ENCODE measurements around the gene TRIM39. TPM values are rescaled to one million over a fixed set of nuclear protein-coding genes. Genes with fewer than 3 reads are reported as not detected.

TRIM39 gene
- total and polyA plus RNA-seq, 9 of the 15 experiments (the other 6 are each of a cell fraction or from before 2014, with no cell fraction given) = 5.6 to 17.7 (median 12.8) TPM

DNA sequence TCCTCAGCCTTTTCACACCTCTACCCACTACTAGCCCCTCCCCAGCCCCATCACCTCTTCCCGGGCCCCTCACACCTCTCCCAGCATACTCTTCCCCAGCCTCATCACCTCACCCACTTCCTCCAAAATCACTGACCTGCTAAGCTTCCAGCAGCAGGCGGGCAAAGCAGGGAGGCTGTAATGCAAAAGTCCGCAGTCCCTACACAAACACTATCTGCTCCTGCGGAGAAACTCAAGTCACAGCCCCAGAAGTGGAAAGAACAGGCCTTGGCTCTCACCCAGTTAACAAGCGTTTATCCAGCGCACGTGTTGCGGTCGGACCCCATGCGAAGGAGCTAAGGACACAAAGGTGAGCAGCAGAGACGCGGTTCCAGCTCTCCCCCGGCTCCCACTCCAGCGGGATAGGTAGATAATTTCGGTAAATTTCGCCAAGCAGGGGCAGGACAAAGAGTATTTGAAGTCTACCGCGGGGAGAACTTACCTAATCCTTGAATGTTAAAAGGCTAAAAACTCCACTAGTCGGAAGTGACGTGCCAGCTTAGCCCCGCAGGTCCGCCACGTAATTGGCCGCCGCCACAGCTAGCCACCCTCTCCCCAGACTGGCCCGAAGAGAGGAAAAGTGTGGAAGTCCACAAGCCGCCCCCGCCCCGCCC lies 728 bp upstream of the TRIM39 start (continued):
- TF ChIP-seq, protein P1, sequence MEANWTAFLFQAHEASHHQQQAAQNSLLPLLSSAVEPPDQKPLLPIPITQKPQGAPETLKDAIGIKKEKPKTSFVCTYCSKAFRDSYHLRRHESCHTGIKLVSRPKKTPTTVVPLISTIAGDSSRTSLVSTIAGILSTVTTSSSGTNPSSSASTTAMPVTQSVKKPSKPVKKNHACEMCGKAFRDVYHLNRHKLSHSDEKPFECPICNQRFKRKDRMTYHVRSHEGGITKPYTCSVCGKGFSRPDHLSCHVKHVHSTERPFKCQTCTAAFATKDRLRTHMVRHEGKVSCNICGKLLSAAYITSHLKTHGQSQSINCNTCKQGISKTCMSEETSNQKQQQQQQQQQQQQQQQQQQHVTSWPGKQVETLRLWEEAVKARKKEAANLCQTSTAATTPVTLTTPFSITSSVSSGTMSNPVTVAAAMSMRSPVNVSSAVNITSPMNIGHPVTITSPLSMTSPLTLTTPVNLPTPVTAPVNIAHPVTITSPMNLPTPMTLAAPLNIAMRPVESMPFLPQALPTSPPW (CRISPR knock-in tag; IDR thresholded peaks at IDR 0.05) = peak; percentile 52
- TF ChIP-seq MAZ (CRISPR knock-in tag; conservative IDR thresholded peaks at IDR 0.05 in 1 of 2, IDR thresholded peaks at IDR 0.05 in 1 of 2) (no peak), ZNF408 (CRISPR knock-in tag; IDR thresholded peaks at IDR 0.05; ENCODE audit: low read depth) (no peak), POLR2B (IDR thresholded peaks at IDR 0.05; ENCODE audit: low read depth, partially characterized antibody) (peak; percentile 56), RBM25 (IDR thresholded peaks at IDR 0.05; ENCODE audit: low read depth, low read length, severe bottlenecking) (no peak), ZEB2 (IDR thresholded peaks at IDR 0.05) (peak; percentile 41; the same call in 1 of the 2 replicates), ATF1 (CRISPR knock-in tag; IDR thresholded peaks at IDR 0.05) (0 out of 2 replicates have a peak, but pooled peaks have one; percentile 27), ATF1 (tag; IDR thresholded peaks at IDR 0.05) (no peak; the same call in 1 of the 2 replicates), NFYB (IDR thresholded peaks at IDR 0.05; ENCODE audit: extremely low read depth, insufficient read length) (peak; percentile 14), ZNF133 (CRISPR knock-in tag; IDR thresholded peaks at IDR 0.05) (no peak), FOXP1 (CRISPR knock-in tag; IDR thresholded peaks at IDR 0.05) (peak; percentile 71; the same call in 1 of the 2 replicates), GATA2 (CRISPR knock-in tag; IDR thresholded peaks at IDR 0.05) (0 out of 2 replicates have a peak, but pooled peaks have one; percentile 25), FOXK1 (CRISPR knock-in tag; IDR thresholded peaks at IDR 0.05; ENCODE audit: borderline replicate concordance) (peak; percentile 36; the same call in 1 of the 2 replicates), ASH1L (IDR thresholded peaks at IDR 0.05; ENCODE audit: borderline replicate concordance, low read depth, partially characterized antibody) (no peak), ZNF124 (CRISPR knock-in tag; IDR thresholded peaks at IDR 0.05) (no peak), KDM5B (IDR thresholded peaks at IDR 0.05; ENCODE audit: insufficient replicate concordance, low read depth, low read length) (peak; percentile 73), ARID2 (IDR thresholded peaks at IDR 0.05) (no peak), SMC3 (conservative IDR thresholded peaks at IDR 0.05; ENCODE audit: insufficient read depth, low read depth, low read length) (no peak)
- TF ChIP-seq, protein P2, sequence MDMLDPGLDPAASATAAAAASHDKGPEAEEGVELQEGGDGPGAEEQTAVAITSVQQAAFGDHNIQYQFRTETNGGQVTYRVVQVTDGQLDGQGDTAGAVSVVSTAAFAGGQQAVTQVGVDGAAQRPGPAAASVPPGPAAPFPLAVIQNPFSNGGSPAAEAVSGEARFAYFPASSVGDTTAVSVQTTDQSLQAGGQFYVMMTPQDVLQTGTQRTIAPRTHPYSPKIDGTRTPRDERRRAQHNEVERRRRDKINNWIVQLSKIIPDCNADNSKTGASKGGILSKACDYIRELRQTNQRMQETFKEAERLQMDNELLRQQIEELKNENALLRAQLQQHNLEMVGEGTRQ (CRISPR knock-in tag; IDR thresholded peaks at IDR 0.05) = no peak
